DND-41 (cell line): ENCODE results near the gene FNBP1L.

Experiments
- ATAC-seq: fragments of 200-7000 bp; cut with Tn5 transposase; 3 replicates; pipeline ENCODE4 v1.9.1; 2021; ENCODE audit warnings: low read depth; ENCODE audit not compliant: insufficient read depth
- DNase-seq: peaks from one replicate; pipeline ENCODE4 v3.0.0-alpha.2; 2020
- H2AFZ ChIP-seq: 2 replicates; pipeline ENCODE4 v1.6.0; 2012; ENCODE audit warnings: low read depth, low read length
- H3K27ac ChIP-seq: 2 replicates; pipeline ENCODE4 v1.5.1; 2012; ENCODE audit warnings: low read length, inconsistent platforms
- H3K27me3 ChIP-seq: fragments of 200-600 bp; sonication (generic); 2 replicates; pipeline ENCODE4 v1.6.0; 2012; ENCODE audit warnings: low read length, mild to moderate bottlenecking, inconsistent platforms; ENCODE audit not compliant: insufficient read depth, poor library complexity
- H3K36me3 ChIP-seq: 2 replicates; pipeline ENCODE4 v1.5.1; 2012; ENCODE audit warnings: low read length, inconsistent platforms; ENCODE audit not compliant: insufficient read depth
- H3K4me1 ChIP-seq: 2 replicates; pipeline ENCODE4 v1.5.1; 2012; ENCODE audit warnings: mild to moderate bottlenecking, low read length; ENCODE audit not compliant: insufficient read depth
- H3K4me2 ChIP-seq: 2 replicates; pipeline ENCODE4 v1.6.0; 2012; ENCODE audit warnings: mild to moderate bottlenecking, moderate library complexity, low read length, inconsistent platforms; ENCODE audit not compliant: insufficient read depth
- H3K4me3 ChIP-seq, 2 experiments: fragments of 200-600 bp in 1 of 2; shearing (Covaris generic) in 1 of 2; 2 replicates each; pipeline ENCODE4 v1.5.1; 2012 to 2016; ENCODE audit warnings: inconsistent platforms in 2 of 2, low read length in 2 of 2, mild to moderate bottlenecking in 2 of 2, low read depth in 1 of 2, moderate library complexity in 1 of 2
- H3K79me2 ChIP-seq: 2 replicates; pipeline ENCODE4 v1.6.0; 2012; ENCODE audit warnings: low read length, inconsistent platforms; ENCODE audit not compliant: insufficient read depth
- H3K9ac ChIP-seq: 2 replicates; pipeline ENCODE4 v1.6.0; 2012; ENCODE audit warnings: low read depth, mild to moderate bottlenecking, inconsistent platforms, low read length, moderate library complexity
- H3K9me3 ChIP-seq: 2 replicates; pipeline ENCODE4 v1.5.1; 2012; ENCODE audit warnings: low read length, moderate library complexity, mild to moderate bottlenecking, inconsistent platforms; ENCODE audit not compliant: insufficient read depth, severe bottlenecking
- H4K20me1 ChIP-seq: 2 replicates; pipeline ENCODE4 v1.6.0; 2012; ENCODE audit warnings: low read length; ENCODE audit not compliant: insufficient read depth
- EZH2 ChIP-seq: IDR thresholded peaks from 3 replicates; pipeline ENCODE4 v1.6.1; 2012; ENCODE audit warnings: borderline replicate concordance, low read depth, mild to moderate bottlenecking, moderate library complexity, low read length, inconsistent platforms; ENCODE audit not compliant: severe bottlenecking
- TF ChIP-seq, protein P1 (sequence below): IDR thresholded peaks from 2 replicates; pipeline ENCODE4 v1.5.1; 2012; ENCODE audit warnings: borderline replicate concordance, low read length, moderate library complexity, mild to moderate bottlenecking; ENCODE audit not compliant: poor library complexity, severe bottlenecking; ENCODE audit errors: extremely low read depth

The FNBP1L gene

DNA sequence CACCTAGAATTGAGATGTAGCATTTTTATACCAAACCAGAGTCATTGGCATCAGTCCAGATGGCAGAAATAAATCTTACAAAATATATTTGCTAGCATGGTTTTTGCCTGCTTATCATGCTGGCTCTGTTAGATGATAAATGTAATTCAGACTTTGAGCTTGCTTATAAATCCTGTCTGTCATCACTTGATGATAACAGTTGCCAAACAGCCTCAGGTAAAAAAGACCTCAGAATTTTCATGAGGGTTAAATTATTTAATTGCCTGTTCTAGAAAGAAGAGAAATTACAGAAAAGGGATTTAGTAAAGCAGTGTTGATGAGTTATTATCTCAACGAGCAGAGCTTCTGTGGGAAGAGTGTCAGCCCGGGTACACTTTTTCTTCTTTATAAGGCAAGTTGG lies 83.3 kb downstream of the FNBP1L start:
- H2AFZ ChIP-seq: no peak overlapping the region
- no peak overlapping the region for H3K27ac ChIP-seq
- no peak for ATAC-seq
- H3K9ac ChIP-seq: no peak overlapping the region
- H3K9me3 ChIP-seq: no peaks in the 10 kb centered on the region
- H3K79me2 ChIP-seq: no peaks in the 10 kb centered on the region
- H3K4me2 ChIP-seq: no peak overlapping the region
- H3K4me1 ChIP-seq: no peaks in the 10 kb centered on the region
- H3K4me3 ChIP-seq: no peak overlapping the region
- H3K36me3 ChIP-seq: peaks cover 5% of the 10 kb centered on the region; the same call in 1 of the 2 replicates
- TF ChIP-seq, protein P1, sequence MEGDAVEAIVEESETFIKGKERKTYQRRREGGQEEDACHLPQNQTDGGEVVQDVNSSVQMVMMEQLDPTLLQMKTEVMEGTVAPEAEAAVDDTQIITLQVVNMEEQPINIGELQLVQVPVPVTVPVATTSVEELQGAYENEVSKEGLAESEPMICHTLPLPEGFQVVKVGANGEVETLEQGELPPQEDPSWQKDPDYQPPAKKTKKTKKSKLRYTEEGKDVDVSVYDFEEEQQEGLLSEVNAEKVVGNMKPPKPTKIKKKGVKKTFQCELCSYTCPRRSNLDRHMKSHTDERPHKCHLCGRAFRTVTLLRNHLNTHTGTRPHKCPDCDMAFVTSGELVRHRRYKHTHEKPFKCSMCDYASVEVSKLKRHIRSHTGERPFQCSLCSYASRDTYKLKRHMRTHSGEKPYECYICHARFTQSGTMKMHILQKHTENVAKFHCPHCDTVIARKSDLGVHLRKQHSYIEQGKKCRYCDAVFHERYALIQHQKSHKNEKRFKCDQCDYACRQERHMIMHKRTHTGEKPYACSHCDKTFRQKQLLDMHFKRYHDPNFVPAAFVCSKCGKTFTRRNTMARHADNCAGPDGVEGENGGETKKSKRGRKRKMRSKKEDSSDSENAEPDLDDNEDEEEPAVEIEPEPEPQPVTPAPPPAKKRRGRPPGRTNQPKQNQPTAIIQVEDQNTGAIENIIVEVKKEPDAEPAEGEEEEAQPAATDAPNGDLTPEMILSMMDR: no peak
- TF ChIP-seq EZH2: no peak
- DNase-seq: no peak
- H4K20me1 ChIP-seq: no peaks in the 10 kb centered on the region
- no peaks in the 10 kb centered on the region for H3K27me3 ChIP-seq

GRCh38 chr1:93532780-93533378 lies 85.0 kb downstream of the FNBP1L start:
- Histone ChIP-seq H2AFZ (no peak overlapping the region), H3K27me3 (no peaks in the 10 kb centered on the region), H3K27ac (no peak overlapping the region), H3K36me3 (peaks cover 5% of the 10 kb centered on the region; the same call in 1 of the 2 replicates), H3K4me3 (no peak overlapping the region), H3K4me1 (no peaks in the 10 kb centered on the region), H3K4me2 (no peak overlapping the region), H4K20me1 (no peaks in the 10 kb centered on the region), H3K9me3 (no peaks in the 10 kb centered on the region), H3K79me2 (no peaks in the 10 kb centered on the region), H3K9ac (no peak overlapping the region)
- no peak for ATAC-seq
- TF ChIP-seq EZH2: no peak
- TF ChIP-seq, protein P1: no peak
- DNase-seq: no peak

DNA sequence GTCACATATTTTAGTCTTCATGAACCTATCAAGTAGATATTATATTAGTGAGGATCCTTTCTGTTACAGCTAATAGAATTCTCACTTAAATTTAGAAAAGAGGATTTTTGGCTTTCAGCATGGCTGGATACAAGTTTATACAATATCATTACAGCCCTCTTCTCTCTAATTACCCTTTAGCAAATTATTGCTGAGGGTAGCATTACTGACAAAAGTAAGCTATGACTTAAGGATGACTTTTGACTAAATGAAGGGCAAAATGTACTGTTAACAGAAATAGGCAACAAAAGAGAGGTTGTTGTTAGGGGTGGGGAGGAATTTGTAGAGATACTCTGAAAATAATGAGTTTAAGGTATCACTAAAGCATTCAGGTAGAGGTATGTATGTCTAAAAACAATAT lies 85.8 kb downstream of the FNBP1L start:
- ATAC-seq (no peak), DNase-seq (no peak)
- TF ChIP-seq EZH2: no peak
- TF ChIP-seq, protein P1: no peak
- H3K4me3 ChIP-seq: no peak overlapping the region
- H3K4me2 ChIP-seq: no peak overlapping the region
- no peaks in the 10 kb centered on the region for H3K27me3 ChIP-seq
- H3K9ac ChIP-seq: no peak overlapping the region
- H3K4me1 ChIP-seq: no peaks in the 10 kb centered on the region
- H3K79me2 ChIP-seq: no peaks in the 10 kb centered on the region
- peaks cover 5% of the 10 kb centered on the region; the same call in 1 of the 2 replicates for H3K36me3 ChIP-seq
- no peaks in the 10 kb centered on the region for H3K9me3 ChIP-seq
- no peak overlapping the region for H3K27ac ChIP-seq
- no peaks in the 10 kb centered on the region for H4K20me1 ChIP-seq
- no peak overlapping the region for H2AFZ ChIP-seq
